HG03520 (cell line): Measurements from ENCODE around the gene TMC7.

Experiments used
- ATAC-seq: cut with Tn5 transposase; IDR thresholded peaks from one replicate; pipeline ENCODE4 v1.9.1; 2021; ENCODE audit warnings: mild to moderate bottlenecking, moderate library complexity; ENCODE audit not compliant: unreplicated experiment

Gene TMC7

DNA sequence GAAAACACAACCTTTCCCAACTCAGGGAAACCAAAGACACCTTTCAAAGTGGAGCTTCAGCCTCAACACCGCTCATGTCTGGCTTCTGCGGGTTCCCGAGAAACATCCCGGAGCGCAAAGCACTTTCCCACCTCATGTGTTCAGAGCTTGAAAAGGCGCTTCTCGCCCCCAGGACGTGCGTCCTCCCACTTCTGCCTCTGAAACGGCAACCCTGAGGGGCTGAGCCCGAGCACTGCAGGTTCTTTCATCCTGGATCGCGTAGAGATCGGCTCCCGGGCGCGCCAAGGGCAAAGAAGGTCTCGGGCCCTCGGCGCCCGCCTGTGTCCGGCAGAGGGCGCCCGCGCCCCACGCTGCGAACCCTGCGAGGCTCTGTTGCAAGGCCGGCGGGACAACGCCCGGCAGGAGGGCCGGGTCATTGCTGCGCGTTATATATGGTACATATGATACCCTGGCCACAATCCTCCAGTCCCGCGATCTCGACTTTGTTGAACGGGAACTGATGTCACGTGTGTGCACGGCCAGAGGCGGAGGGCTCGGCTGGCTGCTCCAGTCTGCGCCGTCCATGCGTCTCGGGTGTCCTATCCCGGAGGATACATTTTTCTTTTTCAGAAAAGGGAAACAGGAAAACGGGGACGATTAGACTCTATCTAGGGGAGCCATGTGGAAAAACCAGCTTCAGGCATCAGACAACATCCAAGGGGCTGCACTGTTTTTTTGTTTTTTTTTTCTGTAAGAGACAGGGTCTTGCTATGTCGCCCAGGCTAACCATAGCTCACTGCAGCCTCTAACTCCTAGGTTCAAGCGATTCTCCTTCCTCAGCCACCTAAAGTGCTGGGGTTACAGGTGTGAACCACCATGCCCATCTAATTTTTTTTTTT lies 102.8 kb downstream of the TMC7 start:
- ATAC-seq = no peak

DNA sequence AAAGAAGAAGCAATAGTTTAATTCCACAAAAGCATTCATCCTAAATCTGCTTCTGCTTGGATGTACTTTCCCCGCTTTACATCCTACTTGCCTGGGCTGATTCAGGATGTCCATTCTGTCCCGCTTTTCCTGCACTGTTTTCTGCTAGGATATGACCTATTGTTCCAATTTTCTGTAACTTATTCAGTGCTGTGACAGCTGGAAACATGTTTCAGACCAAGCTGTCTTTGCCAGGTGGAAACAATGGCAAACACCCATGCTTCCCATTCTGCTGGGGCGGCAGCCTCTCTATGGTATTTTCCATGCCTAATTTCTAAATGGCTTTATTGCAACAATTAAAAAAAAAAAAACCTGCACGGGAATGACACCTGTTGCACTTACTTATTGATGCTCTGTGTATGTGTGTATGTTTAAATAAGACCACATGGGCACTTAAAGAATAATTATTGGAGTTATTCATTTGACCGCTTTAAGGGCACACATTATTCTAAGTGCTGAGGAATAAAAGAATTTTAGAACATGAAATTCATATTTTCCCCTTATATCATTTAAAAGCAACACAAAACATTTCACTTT lies 104.7 kb downstream of the TMC7 start:
- ATAC-seq = no peak

DNA sequence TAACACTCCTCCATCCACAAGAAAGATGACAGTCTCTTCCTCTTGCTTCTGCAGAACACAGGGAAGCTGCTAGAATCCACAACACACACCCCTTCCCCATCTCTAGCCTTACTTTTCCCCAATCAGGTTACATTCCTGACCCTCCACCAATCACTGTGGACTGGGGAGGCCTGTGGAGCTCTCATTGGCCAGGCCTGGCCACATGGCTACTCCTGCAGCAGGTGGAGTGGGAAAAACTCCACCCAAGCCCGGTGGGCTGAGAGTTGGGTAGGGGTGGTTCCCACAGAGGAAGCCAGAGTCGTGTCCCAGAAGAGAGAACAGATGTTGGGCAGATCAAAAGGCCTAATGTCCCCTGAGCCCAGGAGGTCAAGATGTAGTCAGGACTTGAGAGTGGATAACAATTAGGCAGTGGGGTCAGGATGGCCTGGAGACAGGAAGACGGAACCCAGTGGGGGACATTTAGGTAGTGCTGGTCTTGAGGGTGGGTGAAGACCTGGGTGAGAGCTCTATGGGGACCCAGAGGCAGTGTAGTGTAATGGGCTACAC lies 105.7 kb downstream of the TMC7 start:
- ATAC-seq = no peak

DNA sequence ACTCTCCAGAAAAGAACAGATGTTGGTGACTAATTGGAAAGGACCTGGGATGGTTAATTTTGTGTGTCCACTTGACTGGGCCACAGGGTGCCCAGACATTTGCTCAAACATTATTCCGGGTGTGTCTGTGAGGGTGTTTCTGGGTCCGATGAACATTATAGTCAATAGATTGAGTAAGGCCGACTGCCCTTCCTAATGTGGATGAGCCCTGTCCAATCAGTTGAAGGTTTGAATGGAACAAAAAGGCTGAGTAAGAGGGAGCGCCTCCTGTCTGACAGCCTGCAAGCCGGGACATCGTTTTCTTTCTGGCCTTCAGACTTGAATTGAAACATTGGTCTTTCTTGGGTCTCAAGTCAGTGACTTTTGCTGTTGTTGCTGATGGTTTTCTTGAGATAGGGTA lies 107.2 kb downstream of the TMC7 start:
- ATAC-seq = no peak

DNA sequence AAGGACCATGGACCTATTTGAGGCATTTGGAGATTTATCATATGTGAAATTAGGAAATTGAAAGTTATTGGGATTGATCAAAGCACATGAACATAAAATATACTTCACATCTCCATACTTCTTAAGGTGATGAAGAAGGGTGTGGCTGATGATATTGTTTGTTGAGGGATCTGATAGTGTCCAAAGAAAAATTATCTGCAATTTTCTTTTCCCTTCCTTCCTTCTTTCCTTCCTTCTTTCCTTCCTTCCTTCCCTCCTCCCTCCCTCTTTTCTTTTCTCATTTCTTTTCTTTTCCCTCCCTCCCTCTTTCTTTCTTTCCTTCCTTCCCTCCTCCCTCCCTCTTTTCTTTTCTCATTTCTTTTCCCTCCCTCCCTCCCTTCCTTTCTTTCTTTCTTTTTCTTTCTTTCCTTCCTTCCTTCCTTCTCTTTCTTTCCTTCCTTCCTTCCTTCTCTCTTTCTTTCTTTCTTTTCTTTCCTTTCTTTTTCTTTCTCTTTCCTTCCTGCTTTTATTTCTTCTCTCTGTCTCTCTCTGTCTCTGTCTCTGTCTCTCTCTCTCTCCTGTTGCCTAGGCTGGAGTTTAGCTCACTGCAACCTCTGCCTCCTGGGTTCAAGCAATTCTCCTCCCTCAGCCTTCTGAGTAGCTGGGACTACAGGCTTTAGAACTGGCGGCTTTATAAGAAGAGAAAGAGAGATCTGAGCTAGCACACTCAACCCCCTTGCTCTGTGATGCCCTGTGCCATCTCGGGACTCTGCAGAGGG lies 109.1 kb downstream of the TMC7 start:
- ATAC-seq = no peak

DNA sequence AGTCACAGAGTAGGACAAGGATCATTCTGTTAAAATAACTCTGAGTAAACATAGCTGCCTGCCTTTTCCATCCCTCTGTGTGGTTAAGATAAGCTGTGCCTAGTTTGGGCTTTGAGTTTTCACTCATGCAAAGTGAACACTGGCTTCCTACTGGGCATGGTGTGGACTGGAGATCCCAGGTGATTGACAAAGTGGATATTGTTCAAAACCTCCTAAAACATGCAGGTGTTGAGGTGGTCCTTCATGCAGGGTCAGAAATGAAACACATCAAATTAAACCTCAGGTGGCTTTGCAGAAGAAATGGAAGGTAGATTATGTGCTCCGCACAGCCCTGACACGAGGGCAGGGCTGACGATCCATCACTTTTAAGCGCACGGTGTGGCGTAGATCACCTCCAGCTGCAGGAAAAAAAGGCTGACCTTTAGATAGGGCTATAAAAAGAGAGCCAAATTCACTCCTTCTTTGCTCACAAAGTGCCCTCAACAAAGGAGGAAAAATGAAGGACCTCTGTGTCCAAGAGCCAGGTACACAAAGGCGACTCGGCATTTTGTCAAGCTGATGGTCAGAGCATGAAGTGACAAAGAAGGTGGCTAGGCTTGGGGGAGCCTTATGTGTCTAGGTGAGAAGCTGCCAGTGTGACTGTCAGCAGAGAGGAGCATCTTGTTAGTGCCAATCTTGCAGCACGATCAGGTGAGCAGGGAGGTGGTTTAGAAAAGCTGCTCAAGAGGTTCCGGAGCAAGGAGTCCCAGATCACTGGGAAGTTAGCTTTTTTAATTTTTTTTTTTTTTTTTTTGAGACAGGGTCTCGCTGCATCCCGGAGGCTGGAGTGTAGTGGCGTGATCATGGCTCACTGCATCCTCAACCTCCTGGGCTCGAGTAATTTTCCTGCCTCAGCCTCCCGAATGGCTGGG lies 110.2 kb downstream of the TMC7 start:
- ATAC-seq = no peak

DNA sequence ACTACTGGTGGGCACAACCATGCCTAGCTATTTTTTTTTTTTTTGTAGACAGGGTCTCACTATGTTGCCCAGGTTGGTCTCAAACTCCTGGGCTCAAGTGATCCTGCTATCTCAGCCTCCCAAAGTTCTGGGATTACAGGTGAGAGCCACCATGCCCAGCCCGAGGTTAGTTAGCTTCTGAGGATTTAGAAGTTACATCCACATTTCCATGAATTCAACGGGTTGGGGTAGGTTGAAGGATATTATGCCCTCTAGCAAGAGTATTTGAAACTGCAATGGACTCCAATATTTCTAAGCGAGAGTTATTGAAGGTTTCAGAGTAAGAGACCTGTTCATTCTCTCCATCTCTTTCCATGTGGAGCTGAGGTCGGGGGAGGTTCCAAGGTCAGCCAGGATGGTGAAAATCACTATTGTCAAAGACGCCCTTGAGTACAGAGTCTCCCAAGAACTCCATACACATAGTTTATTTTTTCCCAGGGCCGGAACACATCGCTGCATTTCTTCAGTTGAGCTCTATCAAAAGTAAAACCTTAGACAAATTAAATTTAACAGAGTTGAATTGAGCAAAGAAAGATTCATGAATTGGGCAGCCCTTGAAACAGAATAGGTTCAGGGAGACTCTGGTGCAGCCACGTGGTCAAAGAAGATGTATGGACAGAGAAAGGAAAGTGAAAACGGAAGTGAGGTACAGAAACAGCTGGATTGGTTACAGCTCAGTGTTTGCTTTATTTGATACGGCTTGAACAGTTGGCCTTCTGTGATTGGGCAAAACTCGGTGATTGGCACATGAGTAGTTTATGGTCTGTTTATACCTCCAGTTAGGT lies 111.0 kb downstream of the TMC7 start:
- ATAC-seq = peak; percentile 53

DNA sequence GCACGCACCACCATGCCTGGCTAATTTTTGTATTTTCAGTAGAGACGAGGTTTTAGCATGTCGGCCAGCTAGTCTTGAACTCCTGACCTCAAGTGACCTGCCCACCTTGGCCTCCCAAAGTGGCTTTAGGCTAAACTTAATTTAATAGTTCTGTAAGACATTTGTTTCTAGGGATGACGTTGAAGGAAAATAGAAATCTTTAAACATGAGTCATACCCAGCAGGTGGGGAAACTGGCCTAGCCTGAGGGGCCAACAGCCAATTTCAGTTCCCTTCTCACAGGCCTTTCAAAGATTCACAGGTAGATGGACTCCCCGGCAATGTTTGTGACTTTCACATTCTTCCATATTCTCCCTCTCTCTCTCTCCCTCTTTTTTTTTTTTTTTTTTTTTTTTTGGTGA lies 111.9 kb downstream of the TMC7 start:
- ATAC-seq = no peak

DNA sequence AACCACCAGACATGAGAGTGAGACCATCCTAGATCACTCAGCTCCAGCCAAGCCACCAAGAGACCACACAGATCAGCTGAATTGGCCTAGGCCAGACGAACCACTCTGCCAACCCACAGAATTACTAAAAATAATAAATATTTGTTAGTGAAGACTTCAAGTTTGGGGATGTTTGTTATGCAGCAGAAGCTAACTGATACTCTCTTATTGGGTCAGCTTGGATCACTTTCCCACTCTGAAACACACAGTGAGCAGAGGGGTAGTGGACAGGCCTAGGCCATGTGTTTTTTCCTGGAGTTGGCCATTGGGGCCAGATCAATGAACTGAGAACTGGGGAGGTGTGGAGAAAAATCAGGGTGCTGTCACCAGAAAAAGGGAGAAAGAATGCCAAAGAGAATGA lies 114.4 kb downstream of the TMC7 start:
- ATAC-seq = no peak

DNA sequence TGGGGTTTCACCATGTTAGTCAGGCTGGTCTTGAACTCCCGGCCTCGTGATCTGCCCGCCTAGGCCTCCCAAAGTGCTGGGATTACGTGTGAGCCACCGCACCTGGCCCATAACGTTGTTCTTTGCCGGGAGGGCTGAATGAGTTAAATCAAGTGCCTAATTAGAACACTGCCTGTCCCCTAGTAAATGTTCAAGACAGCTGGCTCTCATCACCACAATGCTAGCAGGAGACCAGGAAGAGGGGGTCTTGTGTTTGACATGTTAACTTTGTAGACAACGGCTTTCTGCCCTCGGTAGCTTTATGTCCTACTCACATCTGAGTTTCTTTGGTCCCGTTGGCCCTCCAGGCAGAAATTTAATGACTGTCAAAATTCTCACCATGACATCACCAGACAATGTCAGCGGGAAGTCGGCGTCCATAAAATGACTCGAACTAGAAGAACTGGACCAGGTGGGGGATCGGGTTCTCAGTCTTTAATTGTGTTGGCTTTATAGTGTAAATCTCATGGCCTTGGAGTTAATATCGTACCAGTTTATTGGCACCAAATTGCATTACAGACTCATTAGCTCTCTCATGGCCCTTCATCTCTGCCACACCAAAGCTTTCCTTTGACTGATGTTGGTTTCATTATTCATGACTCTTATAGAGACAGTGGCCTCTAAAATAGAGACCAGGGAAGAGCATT lies 118.6 kb downstream of the TMC7 start:
- no peak for ATAC-seq

DNA sequence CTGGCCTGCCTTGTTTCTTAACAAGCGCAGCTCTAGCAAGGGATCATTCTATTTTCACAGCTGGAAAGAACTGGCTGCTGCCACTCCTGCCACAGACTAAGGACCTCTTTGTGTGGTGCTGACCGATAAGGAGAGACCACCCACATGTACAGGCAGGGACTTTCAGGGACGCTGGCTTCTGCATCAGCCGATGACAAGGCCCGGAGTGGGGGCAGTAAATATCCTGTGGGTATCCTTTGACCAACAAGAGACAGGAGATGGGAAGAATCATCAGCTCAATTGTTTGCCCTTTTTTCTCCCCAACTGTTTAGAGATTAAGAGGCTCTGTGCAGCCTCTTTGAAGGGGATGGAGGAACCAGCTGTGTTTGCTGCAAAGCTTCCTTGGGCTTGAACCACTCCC lies 120.9 kb downstream of the TMC7 start:
- no peak for ATAC-seq

DNA sequence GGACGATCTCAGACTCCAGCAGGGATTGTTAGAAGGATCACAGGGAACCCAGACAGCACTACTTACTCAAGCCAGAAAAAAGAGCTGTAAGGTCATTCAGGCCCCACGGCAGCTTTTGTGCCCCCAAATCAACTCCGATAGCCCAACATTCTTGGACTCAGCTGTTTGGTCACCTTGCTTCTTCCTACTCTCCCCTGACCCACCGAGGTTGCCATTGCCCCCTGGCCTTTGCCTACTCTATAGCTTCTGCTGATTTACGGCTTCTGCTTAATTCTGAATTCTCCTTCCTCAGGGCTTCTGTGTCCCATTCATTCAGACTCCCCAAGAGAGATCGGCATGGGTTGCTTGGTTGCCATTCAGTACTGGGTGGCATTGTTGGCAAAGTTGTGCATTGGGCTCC lies 121.4 kb downstream of the TMC7 start:
- ATAC-seq = no peak

DNA sequence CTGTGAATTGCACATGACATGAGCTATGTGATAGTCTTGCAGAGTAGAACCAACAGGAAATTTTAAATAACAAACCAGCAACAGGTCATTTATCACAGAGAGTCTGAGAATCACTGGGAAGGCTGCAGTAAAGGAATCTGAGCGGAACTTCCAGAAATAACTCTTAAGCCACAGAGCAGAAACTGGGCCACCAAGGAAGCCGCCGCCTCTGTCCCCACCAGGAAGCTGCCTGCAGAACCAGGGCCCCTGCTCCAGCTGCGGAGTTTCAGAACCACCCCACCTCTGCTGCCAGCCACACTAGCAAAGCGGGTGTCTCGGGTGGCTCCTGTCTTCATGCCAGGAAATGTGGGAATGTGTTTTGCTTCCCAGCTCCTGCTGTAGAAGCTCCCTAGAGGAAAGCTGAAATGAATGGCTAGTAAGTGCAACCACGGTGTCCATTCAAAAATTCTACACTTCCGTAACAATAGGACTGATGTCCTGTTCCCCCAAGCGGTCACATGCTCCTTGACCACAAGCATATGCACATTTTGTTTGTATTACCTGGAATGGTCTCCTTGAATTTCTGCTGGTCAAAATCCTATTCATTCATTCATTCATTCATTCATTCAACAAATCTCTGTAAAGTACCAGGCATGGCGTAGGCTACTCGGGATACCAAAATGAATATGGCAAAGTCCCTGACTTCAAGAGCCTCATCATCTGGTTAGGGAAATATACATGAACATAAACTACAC lies 122.3 kb downstream of the TMC7 start:
- no peak for ATAC-seq

DNA sequence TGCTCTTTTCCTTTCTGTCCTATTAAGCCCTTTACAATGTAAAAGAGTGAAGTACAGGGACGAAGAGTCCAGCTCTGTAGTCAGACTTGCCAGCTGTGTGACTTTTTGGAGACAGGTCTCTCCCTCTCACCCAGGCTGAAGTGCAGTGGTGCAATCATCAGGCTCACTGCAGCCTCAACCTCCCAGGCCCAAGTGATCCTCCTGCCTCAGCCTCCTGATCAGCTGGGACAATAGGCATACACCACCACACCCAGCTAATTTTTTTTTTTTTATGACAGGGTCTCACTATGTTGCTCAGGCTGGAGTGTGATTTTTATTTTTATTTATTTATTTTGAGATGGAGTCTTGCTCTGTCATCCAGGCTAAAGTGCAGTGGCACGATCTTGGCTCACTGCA lies 122.9 kb downstream of the TMC7 start:
- ATAC-seq = no peak

DNA sequence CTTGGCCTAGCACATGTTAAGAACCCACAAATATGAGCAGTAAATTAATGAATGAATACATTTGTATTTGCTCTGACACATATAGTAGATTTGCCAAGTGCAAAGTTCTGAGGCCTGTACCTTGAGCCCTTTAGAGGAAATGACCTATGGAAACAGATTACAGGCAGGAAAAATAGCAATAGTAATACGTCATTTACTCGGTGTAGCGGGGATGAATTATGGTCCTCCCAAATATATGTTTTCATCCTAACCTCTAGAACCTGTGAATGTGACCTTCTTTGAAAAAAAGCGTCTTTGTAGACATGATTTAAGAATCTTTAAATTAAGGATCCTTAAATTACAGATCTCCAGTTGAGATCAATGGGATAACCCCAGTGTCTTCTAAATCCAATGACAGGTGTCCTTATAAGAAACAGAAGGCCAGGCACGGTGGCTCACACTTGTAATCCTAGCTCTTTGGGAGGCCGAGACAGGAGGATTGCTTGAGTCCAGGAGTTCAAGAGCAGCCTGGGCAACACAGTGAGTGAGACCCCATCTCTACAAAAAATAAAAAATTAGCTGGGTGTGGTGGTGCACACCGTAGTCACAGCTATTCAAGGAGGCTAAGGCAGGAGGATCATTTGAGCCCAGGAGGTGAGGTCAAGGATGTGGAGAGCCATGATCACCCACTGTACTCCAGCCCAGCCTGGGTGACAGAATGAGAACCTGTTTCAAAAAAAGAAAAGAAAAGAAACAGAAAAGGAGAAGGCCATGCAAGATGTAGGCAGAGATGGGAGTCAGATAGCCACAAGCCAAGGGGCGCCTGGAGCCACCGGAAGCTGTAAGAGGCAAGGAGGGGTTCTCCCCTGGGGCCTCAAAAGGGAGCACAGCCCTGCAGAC lies 124.9 kb downstream of the TMC7 start:
- ATAC-seq = no peak

DNA sequence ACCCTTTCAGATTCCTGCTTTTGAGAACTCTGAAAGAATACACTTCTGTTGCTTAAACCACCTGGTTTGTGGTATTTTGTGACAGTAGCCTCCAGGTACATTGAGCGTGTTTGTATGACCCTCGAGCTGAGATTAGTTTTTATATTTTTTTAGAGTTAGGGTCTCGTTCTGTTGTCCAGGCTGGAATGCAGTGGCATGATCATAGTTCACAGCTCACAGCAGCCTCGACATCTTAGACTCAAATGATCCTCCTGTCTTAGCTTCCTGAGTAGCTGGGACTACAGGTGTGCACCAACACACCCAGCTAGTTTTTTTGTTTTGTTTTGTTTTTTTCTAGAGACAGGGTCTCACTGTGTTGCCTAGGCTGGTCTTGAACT lies 125.5 kb downstream of the TMC7 start:
- ATAC-seq = no peak

DNA sequence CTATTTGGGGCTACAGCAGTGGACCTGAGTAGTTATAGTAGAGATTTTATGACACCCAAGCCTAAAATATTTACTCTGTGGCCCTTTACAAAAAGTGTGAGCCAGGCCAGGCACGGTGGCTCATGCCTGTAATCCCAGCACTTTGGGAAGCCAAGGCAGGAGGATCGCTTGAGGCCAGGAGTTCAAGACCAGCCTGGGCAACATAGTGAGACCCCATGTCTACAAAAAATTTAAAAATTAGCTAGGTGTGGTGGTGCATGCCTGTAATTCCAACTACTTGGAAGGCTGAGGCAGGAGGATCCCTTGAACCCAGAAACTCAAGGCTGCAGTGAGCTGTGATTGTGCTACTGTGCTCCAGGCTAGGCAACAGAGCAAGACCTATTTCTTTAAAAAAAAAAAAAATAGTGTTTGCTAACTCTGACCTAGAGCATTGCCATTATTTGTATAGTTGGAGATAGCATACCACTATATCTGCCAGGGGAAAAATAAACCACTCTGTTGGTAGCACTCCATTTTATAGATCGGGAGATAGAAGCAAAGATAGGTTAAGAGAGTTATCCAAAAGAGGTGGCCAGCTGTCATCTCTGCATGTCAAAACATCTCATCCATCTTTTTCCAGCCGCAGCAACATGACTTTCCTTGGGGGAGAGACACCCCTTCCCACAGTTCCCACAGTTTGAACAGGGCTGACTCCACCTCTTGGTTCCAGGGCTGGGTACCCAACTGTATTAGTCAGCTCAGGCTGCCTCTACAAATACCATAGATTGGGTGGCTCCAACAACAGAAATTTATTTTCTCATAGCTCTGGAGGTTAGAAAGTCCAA lies 127.0 kb downstream of the TMC7 start:
- no peak for ATAC-seq
